ENCODE results near the gene GOLM1.

- TF ChIP-seq POLR2A (IDR thresholded peaks at IDR 0.05): no peak
- TF ChIP-seq, protein P1, sequence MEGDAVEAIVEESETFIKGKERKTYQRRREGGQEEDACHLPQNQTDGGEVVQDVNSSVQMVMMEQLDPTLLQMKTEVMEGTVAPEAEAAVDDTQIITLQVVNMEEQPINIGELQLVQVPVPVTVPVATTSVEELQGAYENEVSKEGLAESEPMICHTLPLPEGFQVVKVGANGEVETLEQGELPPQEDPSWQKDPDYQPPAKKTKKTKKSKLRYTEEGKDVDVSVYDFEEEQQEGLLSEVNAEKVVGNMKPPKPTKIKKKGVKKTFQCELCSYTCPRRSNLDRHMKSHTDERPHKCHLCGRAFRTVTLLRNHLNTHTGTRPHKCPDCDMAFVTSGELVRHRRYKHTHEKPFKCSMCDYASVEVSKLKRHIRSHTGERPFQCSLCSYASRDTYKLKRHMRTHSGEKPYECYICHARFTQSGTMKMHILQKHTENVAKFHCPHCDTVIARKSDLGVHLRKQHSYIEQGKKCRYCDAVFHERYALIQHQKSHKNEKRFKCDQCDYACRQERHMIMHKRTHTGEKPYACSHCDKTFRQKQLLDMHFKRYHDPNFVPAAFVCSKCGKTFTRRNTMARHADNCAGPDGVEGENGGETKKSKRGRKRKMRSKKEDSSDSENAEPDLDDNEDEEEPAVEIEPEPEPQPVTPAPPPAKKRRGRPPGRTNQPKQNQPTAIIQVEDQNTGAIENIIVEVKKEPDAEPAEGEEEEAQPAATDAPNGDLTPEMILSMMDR (IDR thresholded peaks at IDR 0.05): no peak
These were observed 120.9 kb downstream of the GOLM1 start for GRCh38 chr9:85978496-85978895.

All from Peyer's patch (tissue), 4 donors.